ENCODE results near the gene DNM3.

- TF ChIP-seq CTCF (IDR thresholded peaks at IDR 0.05; ENCODE audit: low read length) (no peak), EZH2 (IDR thresholded peaks at IDR 0.05; ENCODE audit: borderline replicate concordance, low read length) (no peak)
Observed at GRCh38 chr1:172376431-172376830, 535.1 kb downstream of the DNM3 start.

Measured in OCI-LY1 (cell line).